HPDE6-E6E7 (cell line): ENCODE measurements around the gene KCNC1.

ENCODE experiments used
- DNase-seq: peaks from one replicate; pipeline ENCODE4 v3.0.0; 2011; ENCODE audit warnings: missing footprints; ENCODE audit errors: extremely low spot score

Gene KCNC1

DNA sequence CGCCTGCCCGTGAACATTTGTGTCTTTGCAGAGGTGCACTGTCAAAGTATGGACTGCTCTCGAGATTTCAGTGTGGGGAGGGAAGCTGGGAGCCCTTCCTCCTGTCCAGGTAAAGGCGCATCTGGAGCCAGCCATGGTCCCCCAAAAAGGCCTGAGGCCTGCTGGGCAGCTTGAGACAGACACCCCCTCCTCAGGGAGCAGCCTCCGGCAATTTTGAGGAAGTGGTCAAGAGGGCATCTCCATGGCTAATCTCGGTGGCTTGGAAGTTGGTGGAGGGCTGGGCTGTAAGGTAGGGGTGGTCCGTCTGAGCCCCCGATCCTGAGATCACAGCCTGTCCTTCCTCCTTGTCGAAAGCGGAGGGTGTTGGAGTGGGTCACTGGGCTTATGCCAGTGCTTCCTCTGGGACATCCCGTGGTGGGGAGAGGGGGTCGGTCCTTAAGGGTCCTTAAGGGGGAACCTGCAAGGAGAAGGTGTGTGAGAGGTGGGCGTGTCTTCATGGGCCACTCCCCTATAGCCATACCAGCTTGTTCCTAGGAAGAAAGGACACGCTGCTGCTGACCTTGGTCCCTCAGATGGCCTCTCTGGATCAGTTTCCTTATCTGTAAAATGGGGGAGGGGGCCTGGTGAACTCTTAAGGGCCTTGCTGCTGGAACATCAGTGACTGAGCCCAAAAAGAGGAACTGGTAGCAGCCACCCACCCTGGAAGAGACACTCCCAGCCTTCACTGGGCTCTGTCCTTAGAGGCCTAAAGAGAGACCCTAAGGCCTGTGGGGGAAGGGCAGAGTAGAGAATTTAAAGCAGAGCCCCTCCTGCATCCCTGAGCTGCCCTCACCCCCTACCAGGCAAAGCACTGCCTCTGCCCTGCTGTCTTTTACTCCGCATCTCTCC, 2.6 kb downstream of the KCNC1 start:
- no peak for DNase-seq

DNA sequence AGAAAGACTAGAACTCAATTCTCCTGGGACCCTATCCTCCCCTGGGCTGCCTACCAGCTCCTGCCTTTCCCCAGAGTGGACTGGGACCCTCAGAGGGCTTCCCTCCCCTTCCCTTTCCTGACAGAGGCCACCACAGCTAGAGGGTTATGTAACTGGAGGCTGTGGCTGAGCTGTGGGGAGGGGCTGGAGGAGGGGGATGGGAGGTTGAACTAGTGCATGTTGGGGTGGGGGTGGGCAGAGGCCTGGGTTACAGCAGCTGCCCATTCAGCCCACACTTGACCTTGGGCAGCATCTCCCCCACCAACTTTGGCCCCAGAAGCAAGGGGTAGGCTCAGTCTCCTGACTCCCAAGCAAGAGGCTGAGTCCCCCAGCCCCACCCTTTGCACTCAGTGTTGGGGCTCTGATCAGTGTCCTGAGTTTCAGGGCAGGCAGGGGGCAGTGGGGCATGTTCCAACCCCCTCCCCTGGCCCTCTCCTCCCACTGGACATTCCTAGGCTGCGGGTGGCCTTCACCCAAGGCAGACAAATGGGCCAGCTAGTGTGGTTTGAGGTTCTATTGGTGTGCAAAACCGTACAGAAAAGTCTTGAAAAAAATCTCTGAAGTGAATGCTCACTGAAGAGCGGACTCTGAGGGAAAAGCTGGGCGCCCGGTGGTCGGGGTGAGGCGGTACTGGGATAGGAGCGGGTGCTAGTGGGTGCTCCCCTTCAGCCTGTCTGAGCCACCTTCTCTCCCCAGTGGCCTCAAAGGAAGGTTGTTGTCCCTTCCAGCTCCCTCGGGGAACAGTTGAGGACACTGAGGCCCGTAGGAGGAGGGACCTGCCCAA, 3.8 kb downstream of the KCNC1 start:
- no peak for DNase-seq

DNA sequence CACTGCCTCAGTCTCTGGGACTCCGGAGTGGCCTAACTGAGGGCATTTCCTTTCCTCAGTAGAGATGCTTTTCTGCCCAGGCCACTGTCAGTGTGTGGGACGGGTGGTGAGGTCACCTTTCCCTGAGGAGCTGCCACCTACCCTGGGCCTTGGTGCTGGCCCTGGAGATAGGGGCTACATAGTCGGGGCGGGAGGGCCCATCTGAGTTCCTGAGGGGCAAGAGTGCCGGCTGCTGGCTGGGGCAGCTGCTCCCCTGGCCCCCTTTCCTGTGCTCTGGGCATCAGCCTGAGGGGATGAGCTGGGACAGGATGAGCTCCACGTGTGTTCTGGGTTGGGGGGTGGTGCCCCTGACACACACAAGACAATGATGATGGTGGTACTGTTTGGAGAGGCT, 5.4 kb downstream of the KCNC1 start:
- no peak for DNase-seq

DNA sequence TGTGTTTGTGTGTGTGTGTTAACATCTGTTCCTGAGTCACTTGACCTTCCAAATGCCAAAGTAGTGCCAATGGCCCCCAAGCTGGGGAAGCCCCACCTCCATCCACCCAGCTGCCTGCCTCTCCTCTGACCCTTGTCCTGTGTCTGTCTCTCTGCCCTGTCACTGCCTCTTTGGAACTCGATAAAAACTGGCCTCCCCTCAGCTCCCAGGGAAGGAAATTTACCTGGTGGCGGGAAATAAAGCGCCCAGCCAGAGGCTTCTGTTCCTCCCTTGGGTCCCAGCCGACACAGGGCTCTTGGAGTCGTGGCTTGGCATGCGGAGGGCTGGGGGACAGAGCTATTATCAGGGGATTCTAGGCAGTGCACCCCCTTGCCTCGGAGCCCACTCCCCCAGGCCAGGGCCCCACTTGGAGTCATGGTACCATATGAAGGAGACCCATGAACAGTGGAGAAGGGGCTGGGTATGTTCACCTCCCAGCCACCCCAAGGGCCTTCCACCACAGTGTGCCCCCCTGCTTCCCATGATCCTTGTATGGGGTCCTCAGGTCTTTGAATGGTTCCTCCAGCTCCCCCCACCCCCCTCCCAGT, 6.2 kb downstream of the KCNC1 start:
- no peak for DNase-seq

DNA sequence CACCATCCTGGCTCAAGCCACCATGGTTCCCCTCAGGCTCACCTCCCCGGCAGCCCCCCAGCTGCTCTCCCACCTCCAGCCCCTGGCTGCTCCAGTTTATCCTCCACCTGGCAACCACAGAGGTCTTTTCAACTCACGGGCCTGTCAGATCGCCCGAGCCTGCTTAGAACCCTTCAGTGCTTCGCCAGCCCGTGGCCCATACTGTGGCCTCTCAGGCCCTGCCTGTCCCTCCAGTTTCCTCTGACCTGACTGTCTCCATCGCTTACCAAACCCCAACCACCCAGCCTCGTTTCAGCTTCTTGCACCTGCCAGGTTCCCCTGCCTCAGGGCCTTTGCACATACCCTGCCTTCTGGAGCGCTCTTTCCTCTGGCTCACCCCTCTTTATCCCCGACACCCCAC, 6.9 kb downstream of the KCNC1 start:
- no peak for DNase-seq

DNA sequence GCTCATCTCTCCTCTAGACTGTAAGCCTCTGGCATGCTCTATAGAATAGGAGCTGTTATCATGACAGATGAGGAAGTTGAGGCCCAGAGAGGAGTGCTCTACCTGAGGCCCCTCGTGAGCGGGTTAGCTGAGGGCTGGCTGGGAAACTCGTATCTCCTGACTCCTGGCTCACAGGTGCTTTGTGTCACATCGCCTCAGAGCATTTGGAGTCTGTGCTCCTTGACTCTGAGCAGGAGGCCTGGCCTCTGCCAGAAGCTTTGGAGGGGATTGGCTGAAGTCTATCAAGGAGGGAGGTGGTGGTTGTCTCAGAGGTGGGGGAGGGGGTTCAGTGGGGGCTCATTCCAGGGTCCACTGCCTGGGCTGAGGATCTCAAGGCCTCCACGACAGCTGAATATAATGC, 7.4 kb downstream of the KCNC1 start:
- no peak for DNase-seq

DNA sequence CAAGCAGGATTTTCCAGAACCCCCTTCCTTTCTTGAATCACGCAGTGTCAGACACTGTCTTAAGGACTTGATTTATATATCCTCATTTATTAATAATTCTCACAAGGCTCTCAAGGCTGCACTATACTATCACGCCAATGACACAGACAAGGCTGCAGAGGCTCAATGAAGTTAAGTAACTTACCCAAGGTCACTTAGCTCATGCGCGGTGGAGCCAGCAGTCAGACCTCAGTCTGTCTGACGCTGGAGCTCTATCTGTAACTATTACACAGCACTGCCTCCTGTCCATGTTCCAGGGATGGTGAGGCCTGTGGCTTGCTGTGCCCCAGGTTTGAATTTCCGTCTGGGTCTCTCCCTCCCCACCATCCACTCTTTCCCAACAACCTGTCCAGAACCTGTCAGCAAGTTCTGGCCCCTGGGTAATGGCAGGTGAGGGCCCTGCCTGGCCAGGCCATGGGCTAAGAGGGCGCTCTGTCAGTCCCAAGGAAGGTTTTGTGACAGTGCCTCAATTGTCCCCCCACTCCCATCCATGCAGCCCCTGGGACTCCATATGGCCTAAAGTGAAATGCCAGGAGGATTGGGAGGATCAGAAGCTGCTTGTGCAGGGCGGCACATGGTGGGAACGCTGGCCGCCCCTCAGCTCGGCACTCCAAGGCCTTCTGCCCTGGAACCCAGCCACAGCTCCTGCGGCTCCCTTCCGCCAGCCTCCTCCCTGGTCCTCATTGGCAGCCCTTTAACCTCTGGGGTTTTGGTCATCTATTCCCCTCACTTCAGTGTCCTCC, 8.6 kb downstream of the KCNC1 start:
- no peak for DNase-seq

DNA sequence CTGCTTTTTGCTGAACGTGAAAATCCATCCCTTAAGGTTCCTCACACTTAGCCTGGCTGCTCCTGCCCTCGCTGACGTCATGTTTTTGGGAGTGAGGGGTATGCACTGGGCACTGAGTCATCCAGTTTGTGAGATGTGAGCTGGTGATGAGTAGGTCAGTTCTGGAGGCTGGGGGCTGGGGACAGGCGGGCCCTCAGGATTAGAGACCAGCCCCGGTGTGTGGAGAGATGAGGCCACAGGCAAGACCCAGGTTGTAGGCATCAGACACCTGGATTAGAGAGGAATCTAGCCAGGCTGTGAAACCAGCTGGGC, 9.2 kb downstream of the KCNC1 start:
- no peak for DNase-seq

DNA sequence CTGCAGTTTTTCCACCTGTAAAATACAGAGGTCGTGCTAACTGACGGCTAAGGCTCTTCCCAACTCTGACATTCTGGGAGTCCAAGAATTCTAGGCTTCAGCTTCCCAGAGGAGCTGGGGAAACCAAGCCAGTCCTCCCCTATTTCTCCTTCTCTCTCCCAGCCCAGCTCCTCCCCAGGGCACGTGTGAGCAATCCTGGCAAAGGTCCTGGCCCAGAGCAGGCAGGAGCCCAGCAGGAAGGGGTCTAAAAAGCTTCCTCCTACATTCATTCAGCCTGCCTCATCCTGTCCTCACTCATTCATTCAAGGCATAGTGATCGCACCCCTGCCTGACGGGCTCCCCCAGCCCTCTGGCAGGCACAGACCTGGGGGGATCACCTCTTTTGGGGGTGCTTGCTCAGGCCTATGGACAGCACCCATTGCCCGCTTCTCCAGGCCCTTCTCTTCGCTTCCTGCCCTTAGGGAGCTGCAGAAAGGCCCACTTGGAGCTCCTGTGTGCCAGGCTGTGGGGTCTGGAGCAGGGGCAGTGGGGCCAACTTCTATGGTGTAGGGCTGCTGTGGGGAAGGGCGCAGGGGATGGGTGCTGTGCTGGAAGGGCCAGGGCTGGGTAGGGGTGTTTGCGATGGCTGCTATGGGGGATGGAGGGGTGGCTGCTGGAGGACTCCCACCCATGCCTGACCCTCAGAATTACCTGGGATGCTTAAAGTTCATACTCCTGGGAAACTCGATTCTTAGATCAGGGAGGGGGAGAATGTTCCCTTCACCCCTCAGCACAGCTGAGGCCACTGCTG, 9.8 kb downstream of the KCNC1 start:
- no peak for DNase-seq

DNA sequence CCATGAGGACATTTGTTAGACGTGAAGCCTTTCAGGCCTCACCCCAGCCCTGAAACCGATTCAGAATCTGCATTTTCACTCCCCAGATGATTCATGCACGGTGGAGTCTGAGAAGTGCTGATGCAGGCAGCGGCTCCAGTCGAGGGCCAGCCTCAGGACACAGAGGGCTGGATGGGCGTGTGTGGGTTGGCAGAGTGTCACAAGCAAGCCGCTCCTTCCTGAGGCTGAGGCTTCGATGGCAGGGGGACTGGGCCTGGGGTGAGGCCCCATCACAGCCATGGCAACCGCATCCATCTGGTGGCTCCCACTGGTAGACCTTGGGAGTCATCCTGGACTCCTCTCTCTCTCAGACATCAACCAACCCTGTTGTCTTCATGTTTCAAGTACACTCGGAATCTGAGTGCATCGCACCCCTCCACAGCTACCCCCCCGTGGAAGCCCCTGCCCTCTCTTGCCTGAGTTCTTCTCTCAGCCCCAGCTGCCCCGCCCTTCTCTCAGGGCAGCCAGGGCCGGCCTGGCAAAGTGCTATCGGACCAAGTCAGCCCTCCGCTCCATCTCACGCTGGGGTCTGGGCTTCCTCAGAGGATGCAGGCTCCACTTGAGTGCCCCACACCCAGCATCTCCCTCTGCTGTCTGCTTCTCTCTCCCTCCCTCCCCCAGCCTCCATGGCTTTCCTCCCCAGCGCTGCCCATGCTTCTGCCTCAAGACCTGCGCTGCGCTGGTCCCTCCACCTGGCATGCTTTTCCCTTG, 10.6 kb downstream of the KCNC1 start:
- DNase-seq = no peak

DNA sequence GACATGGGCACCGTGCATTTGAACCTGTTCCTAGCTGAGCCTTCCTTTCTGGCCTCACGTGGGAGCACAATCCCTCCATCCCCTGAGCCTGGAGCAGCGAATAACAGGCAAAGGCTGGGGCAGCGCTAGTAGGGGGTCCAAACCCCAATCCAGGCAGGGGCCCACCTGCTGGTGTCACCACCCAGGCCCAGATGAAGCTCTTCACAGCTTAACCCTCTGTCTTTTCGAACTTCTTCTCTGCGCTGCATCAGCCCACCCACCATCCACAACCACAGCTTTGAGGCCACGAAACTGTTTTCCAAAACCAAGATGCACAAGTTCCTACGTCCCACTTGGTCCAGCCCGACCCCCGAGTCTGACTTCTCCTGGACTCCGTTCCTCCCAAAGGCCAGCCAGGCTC, 11.5 kb downstream of the KCNC1 start:
- no peak for DNase-seq

DNA sequence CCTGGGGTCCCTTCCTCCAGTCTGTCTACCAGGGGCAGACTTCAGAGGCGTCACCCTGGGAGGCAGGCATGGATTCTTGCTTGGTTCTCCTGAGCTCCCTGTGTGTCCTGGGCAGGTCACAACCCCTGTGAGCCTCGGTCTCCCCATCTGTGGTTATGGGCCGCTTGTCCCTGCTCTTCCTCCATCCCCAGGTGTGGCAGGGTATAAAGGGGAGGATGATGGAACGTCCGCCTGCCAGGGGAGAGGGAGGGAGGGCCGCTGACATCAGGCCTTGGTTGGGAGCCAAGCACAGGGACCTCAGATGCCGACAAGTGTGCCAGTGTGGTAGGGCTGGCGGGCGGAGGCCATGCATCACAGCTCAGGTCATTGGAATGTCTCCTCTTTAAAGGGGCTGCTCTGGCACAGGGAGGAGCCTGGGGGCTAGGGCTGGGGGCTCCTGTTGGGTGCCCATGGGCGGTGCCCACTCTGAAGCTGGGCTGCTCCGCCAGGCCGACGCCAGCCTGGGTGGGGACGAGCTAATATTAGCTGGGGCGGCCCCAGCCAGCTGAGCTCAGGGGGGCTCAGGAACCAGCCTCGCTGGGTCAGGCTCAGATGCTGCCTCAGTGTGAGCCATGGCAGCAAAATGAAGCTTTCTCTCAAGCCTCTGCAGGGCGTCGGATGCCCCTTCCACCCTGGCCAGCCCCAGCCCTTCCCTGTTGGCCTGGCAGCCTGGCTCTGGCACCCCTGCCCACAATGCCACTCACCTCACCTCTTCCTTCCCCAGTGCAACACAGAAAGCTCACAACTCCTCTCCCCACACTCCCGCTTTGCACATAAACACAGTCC, 12.8 kb downstream of the KCNC1 start:
- no peak for DNase-seq

DNA sequence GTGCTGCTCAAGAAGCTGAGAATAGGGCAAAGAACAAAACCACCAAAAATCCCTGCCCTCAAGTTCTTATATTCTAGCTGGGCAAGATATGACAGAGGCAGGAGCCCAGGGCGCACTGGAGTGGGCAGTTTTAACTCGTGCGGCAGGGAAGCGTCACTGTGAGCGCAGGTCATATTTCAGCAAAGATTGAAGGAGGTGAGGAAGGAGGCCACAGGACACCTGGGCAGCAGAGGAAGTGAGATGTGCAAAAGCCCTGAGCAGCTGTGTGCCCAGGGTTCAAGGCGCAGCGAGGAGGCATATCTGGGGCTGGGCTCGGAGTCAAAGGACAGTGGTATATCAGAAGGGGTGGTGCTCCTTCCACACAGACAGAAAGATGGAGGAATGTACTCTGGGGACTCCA, 13.5 kb downstream of the KCNC1 start:
- DNase-seq = no peak

DNA sequence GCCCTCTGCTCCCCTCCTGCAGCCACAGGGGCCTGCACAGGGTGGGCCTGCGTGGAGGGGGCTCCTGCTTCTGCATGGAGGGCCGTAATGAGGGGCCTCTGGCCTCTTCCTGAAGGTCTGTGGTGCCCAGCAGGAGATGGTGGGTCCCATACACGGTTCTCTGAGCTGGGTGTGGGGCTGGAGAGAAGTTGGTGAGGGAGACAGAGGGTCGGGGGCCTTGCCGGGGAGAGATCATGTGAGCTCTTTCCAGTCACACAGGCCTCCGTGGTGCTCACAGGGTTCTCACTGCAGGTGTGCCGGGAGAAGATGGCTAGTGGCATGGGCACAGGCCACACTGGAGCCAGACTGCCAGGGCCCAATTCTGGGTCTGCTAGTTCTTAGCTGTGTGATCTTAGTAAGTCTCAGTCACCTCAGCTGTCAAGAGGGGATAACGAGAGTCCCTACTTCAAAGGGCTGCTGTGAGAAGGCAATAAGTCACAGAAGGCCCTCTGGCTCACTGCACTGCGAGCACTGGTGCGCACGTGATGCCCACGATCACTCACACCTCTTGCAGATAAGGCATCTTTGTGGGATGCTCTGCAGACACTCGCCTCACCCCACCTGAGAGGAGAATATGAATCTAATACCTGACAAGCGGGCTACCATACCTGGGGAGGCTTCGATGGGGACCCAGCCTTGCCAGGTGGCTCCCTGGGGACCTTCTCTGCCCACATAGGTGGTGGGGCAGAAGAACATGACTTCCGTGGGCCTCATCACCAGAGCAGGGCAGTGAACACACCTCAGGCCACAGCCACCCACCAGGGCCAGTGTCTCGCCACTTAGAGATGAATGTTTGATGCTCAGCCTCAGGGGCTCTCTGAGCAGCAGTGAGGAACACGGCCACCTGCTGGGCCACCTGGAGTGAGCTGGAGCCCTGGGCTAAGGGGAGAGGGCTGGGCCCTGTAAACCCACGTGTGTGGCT, 14.5 kb downstream of the KCNC1 start:
- DNase-seq = no peak

DNA sequence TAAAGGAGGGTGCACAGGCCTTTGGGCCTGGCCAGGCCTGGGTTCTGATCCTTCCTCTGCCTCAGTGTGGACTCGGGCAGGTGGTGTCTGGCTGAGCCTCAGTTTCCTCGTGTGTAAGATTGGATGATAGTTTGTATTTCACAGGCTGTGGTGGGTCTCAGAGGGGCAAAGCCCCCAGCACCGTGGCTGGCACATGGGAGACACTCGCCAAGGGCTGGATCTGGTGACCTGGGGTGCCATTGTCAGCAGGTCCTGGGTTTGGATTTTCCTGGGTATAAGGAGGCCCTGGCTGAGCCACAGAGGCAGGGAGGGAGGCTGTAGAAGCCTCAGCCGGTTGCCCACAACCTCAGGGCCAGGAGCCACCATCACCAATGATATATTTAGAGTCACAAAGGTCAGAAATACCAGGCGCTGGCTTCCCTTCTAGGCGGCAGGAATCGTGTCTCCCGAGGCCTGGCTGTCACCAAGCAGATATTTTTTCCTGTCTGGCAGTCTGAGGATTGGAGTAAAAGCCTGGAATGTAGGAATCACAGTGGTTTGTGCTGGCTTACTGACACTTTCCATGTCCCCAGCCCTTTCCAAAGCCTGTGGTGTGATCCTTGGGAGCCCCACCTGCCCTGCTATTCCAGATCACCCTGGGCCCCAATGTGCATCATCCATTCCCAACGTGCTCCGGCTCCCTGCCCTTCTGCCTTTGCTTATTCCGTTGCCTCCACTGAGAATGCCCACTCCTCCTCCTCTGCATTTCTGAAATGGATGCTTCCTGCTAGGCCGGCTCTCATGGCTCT, 15.6 kb downstream of the KCNC1 start:
- no peak for DNase-seq

DNA sequence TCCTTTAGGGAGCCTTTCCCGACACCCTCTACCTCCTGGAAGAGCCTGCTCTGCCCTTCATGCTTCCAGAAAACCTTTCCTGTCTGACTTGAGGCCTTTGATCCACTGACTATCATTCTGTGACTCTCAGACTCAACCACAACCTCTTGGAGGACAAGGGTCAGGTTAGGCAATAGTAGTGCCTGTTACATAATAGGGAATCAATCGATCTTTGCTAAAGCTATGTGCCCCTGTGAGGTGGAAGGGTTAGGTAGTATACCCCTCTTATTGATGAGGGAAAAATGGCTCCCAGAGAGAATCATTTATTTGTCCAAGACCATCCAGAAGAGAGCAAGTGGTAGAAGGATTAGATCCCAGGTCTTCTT, 16.2 kb downstream of the KCNC1 start:
- no peak for DNase-seq

DNA sequence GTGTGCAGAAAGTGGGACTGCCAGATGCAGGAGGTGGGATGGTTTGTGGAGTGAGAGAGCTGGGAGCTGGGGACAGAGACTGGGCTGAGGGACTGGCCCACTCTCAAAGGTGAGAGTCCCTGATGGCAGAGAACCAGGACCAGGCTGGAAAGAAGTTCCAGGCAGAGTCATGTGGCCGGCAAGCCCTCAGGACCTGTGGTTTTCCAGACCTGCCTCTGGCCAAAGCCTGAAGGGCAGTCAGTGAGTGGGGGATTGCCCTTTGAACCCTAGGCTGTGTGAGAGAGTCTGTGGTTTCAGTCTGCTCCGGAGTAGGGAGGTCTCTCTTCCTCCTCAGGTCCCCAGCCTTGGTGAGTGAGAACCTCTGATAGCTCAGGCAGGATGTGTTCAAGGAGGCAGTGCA, 17.0 kb downstream of the KCNC1 start:
- DNase-seq = no peak

DNA sequence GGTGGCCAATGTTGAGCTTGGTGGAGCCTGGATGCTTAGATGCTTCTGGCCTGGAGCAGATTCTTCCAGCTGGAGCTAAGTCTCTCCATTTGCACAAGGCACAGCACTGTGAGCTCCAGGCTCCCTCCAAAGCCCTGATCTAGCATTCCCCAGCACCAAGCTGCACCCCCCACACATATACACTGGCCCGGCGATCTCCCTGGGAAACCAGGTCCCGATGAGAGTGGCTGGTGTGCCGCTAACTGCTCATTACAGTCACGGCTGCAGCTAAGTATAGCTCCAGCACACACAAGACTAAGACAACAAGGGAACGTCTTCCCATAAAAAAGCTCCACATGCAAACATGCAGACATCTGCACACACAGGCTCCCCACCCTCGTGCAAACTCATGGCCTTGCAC, 17.6 kb downstream of the KCNC1 start:
- DNase-seq = no peak
